ENCODE results near the gene PIK3AP1.

PIK3AP1 gene

GRCh38 chr10:96612055-96612830 is 108.1 kb downstream of the PIK3AP1 start:
- no peak for DNase-seq (ENCODE audit: low read depth in 2 of 2)

- DNase-seq (ENCODE audit: low read depth in 2 of 2), result no peak
Observed at GRCh38 chr10:96610817-96611216, 109.5 kb downstream of the PIK3AP1 start.

- no peak for DNase-seq (ENCODE audit: low read depth in 2 of 2)
Observed at GRCh38 chr10:96609510-96609909, 110.8 kb downstream of the PIK3AP1 start.

- no peak for DNase-seq (ENCODE audit: low read depth in 2 of 2)
Observed at GRCh38 chr10:96608805-96609204, 111.5 kb downstream of the PIK3AP1 start.

GRCh38 chr10:96608262-96608661 is 112.1 kb downstream of the PIK3AP1 start:
- DNase-seq (ENCODE audit: low read depth in 2 of 2), result no peak

GRCh38 chr10:96606946-96607345 is 113.4 kb downstream of the PIK3AP1 start:
- DNase-seq (ENCODE audit: low read depth in 2 of 2), result no peak

- DNase-seq (ENCODE audit: low read depth in 2 of 2), result no peak
Observed at GRCh38 chr10:96606216-96606615, 114.1 kb downstream of the PIK3AP1 start.

- no peak for DNase-seq (ENCODE audit: low read depth in 2 of 2)
Observed at GRCh38 chr10:96600337-96600736, 120.0 kb downstream of the PIK3AP1 start.

GRCh38 chr10:96598846-96599245 is 121.5 kb downstream of the PIK3AP1 start:
- no peak for DNase-seq (ENCODE audit: low read depth in 2 of 2)

GRCh38 chr10:96596422-96597407 is 123.6 kb downstream of the PIK3AP1 start:
- DNase-seq (ENCODE audit: low read depth in 2 of 2), result no peak

GRCh38 chr10:96595741-96596140 is 124.6 kb downstream of the PIK3AP1 start:
- no peak for DNase-seq (ENCODE audit: low read depth in 2 of 2)

- DNase-seq (ENCODE audit: low read depth in 2 of 2), result no peak
Observed at GRCh38 chr10:96591946-96592345, 128.4 kb downstream of the PIK3AP1 start.

GRCh38 chr10:96588616-96589419 is 131.5 kb downstream of the PIK3AP1 start:
- no peak for DNase-seq (ENCODE audit: low read depth in 2 of 2)

GRCh38 chr10:96588060-96588554 is 132.2 kb downstream of the PIK3AP1 start:
- no peak for DNase-seq (ENCODE audit: low read depth in 2 of 2)

GRCh38 chr10:96587264-96588059 is 132.9 kb downstream of the PIK3AP1 start:
- peak; percentile 19 to 27 for DNase-seq (ENCODE audit: low read depth in 2 of 2)

- DNase-seq (ENCODE audit: low read depth in 2 of 2), result peak; percentile 81 to 86
Observed at GRCh38 chr10:96586419-96587263, 133.7 kb downstream of the PIK3AP1 start, which contains the start of gene TM9SF3. TM9SF3 (minus strand) TSS chr10:96587012; CDS start chr10:96586835, 177 bp downstream.

- no peak for DNase-seq (ENCODE audit: low read depth in 2 of 2)
Observed at GRCh38 chr10:96585736-96586418, 134.4 kb downstream of the PIK3AP1 start.

- DNase-seq (ENCODE audit: low read depth in 2 of 2), result no peak
Observed at GRCh38 chr10:96584474-96584873, 135.8 kb downstream of the PIK3AP1 start.

GRCh38 chr10:96584035-96584434 is 136.3 kb downstream of the PIK3AP1 start:
- no peak for DNase-seq (ENCODE audit: low read depth in 2 of 2)

Data from stimulated activated CD8-positive, alpha-beta memory T cell treated with anti-CD3 and anti-CD28 coated beads, Interleukin-7, amount 100 ng/mL, for 1 hour (primary cell).